Epithelial cell of esophagus (primary cell): Measurements from ENCODE around the gene NFKBIL1.

Source experiments
- DNase-seq: peaks from one replicate; pipeline ENCODE4 v3.0.0; 2010; ENCODE audit warnings: low read depth
- H3K4me3 ChIP-seq: 2 replicates; pipeline ENCODE4 v1.5.1; 2011; ENCODE audit warnings: mild to moderate bottlenecking, low read length, control low read depth
- TF ChIP-seq, protein P1 (sequence below): IDR thresholded peaks from 2 replicates; pipeline ENCODE4 v1.5.1; 2011; ENCODE audit warnings: low read depth, mild to moderate bottlenecking, low read length, control low read depth, inconsistent platforms; ENCODE audit not compliant: insufficient read depth; ENCODE audit errors: missing control alignments

NFKBIL1 gene

DNA sequence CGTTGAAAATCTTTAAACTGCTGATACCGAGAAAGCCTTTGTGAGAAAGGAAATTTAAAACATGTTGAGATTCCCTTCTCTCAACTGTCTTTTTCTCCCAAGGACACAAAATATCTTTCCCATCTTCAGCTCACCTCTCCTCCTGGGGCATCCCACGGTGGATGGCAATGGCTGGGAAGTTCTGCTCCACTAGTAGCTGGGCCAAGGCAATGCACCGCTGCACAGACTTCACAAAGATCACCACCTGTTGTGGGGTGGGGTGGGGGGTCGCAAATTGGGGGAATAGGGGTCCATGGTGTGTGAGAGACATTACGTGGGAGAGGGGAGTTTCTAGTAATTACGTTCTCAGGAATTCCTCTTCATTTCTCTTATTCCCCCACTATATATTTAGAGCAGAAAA lies 16.2 kb upstream of the NFKBIL1 start:
- no peak for DNase-seq
- TF ChIP-seq, protein P1, sequence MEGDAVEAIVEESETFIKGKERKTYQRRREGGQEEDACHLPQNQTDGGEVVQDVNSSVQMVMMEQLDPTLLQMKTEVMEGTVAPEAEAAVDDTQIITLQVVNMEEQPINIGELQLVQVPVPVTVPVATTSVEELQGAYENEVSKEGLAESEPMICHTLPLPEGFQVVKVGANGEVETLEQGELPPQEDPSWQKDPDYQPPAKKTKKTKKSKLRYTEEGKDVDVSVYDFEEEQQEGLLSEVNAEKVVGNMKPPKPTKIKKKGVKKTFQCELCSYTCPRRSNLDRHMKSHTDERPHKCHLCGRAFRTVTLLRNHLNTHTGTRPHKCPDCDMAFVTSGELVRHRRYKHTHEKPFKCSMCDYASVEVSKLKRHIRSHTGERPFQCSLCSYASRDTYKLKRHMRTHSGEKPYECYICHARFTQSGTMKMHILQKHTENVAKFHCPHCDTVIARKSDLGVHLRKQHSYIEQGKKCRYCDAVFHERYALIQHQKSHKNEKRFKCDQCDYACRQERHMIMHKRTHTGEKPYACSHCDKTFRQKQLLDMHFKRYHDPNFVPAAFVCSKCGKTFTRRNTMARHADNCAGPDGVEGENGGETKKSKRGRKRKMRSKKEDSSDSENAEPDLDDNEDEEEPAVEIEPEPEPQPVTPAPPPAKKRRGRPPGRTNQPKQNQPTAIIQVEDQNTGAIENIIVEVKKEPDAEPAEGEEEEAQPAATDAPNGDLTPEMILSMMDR: no peak
- no peak overlapping the region for H3K4me3 ChIP-seq

DNA sequence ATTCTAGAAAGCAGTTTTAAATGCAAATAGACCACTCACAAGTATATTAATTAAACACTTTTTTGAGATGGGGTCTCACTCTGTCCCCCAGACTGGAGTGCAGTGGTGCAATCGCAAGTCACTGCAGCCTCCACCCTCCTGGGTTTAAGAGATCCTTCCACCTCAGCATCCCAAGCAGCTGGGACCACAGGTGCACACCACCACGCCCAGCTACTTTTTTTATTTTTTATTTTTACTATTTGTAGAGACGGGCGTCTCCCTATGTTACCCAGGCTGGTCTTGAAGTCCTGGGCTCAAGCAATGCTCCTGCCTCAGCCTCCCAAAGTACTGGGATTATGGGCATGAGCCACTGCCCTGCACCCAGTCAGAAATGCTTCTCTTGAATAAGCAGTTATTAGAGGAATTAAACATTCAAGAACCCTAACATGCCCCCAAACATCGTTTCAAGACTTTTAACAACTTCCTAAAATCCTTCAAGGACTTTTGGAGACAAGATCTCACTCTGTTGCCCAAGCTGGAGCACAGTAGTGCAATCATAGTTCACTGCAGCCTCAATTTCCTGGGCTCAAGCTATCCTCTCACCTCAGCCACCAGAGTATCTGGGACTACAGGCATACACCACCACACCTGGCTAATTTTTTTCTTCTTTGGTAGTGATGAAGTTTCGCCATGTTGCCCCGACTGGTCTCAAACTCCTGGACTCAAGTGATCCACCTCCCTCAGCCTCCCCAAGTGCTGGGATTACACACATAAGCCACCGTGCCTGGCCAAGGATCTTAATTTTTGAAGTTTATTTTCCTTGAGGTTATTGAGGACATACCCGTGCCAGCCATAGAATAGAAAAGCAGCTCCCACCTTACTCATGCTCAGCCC lies 15.4 kb upstream of the NFKBIL1 start:
- TF ChIP-seq, protein P1: no peak
- no peak for DNase-seq
- H3K4me3 ChIP-seq: no peak overlapping the region

DNA sequence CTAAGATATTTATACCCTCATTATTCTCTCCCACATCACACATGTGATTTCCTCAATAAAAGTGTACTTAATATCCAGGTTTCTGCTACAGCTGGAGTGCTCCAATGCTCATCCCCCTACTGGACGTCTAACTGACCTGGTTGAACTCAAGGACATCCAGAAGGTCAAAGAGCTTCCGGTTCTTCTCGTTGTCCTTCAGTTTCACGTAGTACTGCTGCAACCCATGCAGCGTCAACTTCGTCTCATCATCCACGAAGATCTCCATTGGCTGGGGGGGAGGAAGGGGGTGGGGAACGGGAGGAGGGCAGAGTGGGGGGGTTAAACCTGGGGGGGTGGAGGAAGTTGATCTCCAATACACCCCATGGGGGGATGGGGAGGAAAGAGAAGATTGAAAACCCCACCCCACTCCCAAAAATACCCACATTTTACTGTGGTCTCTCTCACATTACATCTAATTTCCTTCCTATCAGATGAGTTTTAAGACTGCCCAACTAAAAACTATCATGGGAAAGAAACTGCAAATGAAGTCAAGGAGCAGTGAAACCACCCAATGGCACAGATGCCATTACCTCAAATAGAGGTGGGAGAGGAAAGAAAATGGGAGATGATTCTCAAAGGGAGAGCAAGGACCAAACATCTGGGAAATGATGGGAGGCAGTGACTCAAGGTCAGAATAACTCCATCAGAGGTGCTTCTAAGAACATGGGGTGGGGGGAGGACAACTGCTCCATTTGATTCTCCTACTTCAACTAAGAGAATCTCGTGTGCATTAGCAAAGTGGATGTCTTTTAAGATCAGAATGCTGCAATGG lies 14.6 kb upstream of the NFKBIL1 start:
- no peak overlapping the region for H3K4me3 ChIP-seq
- TF ChIP-seq, protein P1: no peak
- no peak for DNase-seq

GRCh38 chr6:31533455-31533841 lies 14.0 kb upstream of the NFKBIL1 start:
- TF ChIP-seq, protein P1: no peak
- DNase-seq: no peak
- no peak overlapping the region for H3K4me3 ChIP-seq

DNA sequence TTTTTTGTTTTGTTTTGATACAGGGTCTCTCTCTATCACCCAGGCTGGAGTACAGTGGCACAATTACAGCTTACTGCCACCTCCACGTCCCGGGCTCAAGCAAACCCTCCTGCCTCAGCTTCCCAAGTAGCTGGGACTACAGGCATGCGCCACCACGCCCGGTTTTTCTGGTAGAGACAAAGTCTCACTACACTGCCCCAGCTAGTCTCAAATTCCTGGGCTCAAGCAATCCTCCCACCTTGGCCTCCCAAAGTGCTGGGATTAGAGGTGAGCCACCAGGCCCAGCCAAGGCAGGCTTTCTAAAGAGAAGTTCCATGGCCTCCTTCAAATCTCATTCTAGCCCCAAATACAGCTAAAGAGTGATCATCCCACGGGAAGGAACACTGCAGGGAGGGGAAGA lies 13.4 kb upstream of the NFKBIL1 start:
- no peak overlapping the region for H3K4me3 ChIP-seq
- TF ChIP-seq, protein P1: no peak
- DNase-seq: no peak

- DNase-seq: no peak
- H3K4me3 ChIP-seq: no peak overlapping the region
- TF ChIP-seq, protein P1: no peak
Observed at GRCh38 chr6:31534521-31535040, 12.8 kb upstream of the NFKBIL1 start.
